ENCODE results near the gene GALNT9. TPM values are rescaled to one million over a fixed set of nuclear protein-coding genes. Genes with fewer than 3 reads are reported as not detected.

GALNT9 gene
- total RNA-seq, 4 donors from 2014 or later = 1.6 TPM; not detected in 3

GRCh38 chr12:132338781-132339180, 9.4 kb upstream of the GALNT9 start:
- Histone ChIP-seq H3K4me3 (no peak overlapping the region), H3K27me3 (peaks cover 0 to 6% of the 10 kb centered on the region in 2 donors), H3K36me3 (no peaks in the 10 kb centered on the region), H3K9me3 (peaks cover 0 to 13% (median 0%) of the 10 kb centered on the region in 4 donors), H3K27ac (no peak overlapping the region), H3K4me1 (no peaks in the 10 kb centered on the region)
- TF ChIP-seq CTCF (IDR thresholded peaks at IDR 0.05) = no peak
- no peak for TF ChIP-seq POLR2A (IDR thresholded peaks at IDR 0.05)
- TF ChIP-seq EP300 (IDR thresholded peaks at IDR 0.05) = no peak
- no peak for DNase-seq (ENCODE audit: low spot score in 2 of 2)
- WGBS, 2 donors = 87 to 95% methylated on average over 4 to 22 of the region's 24 CpGs

GRCh38 chr12:132338311-132338710, 8.9 kb upstream of the GALNT9 start:
- H3K27me3 ChIP-seq = peaks cover 0 to 11% of the 10 kb centered on the region in 2 donors
- WGBS, 2 donors = 82 to 92% methylated on average over 5 to 17 of the region's 20 CpGs
- no peak for DNase-seq (ENCODE audit: low spot score in 2 of 2)
- H3K27ac ChIP-seq = no peak overlapping the region
- H3K4me1 ChIP-seq = no peaks in the 10 kb centered on the region
- peaks cover 0 to 17% (median 0%) of the 10 kb centered on the region in 4 donors for H3K9me3 ChIP-seq
- H3K4me3 ChIP-seq = no peak overlapping the region
- TF ChIP-seq EP300 (IDR thresholded peaks at IDR 0.05) = no peak
- TF ChIP-seq POLR2A (IDR thresholded peaks at IDR 0.05) = no peak
- TF ChIP-seq CTCF (IDR thresholded peaks at IDR 0.05) = no peak
- no peaks in the 10 kb centered on the region for H3K36me3 ChIP-seq

GRCh38 chr12:132337557-132337956, 8.2 kb upstream of the GALNT9 start:
- Histone ChIP-seq H3K36me3 (no peaks in the 10 kb centered on the region), H3K4me1 (no peaks in the 10 kb centered on the region), H3K27ac (no peak overlapping the region), H3K9me3 (peaks cover 0 to 21% (median 0%) of the 10 kb centered on the region in 4 donors), H3K27me3 (peaks cover 0 to 15% of the 10 kb centered on the region in 2 donors), H3K4me3 (no peak overlapping the region)
- no peak for DNase-seq (ENCODE audit: low spot score in 2 of 2)
- TF ChIP-seq EP300 (IDR thresholded peaks at IDR 0.05) (no peak), POLR2A (IDR thresholded peaks at IDR 0.05) (no peak), CTCF (IDR thresholded peaks at IDR 0.05) (no peak)
- 89 to 92% methylated on average over 27 of the region's 27 CpGs for WGBS, 2 donors

- no peak overlapping the region for H3K4me3 ChIP-seq
- 77 to 85% methylated on average over 39 to 40 of the region's 41 CpGs for WGBS, 2 donors
- no peak for TF ChIP-seq POLR2A (IDR thresholded peaks at IDR 0.05)
- TF ChIP-seq CTCF (IDR thresholded peaks at IDR 0.05) = no peak
- no peak for TF ChIP-seq EP300 (IDR thresholded peaks at IDR 0.05)
- DNase-seq (ENCODE audit: low spot score in 2 of 2) = no peak
- H3K4me1 ChIP-seq = no peaks in the 10 kb centered on the region
- peaks cover 0 to 21% (median 0%) of the 10 kb centered on the region in 4 donors for H3K9me3 ChIP-seq
- H3K36me3 ChIP-seq = no peaks in the 10 kb centered on the region
- H3K27me3 ChIP-seq = peaks cover 0 to 22% of the 10 kb centered on the region in 2 donors
- no peak overlapping the region for H3K27ac ChIP-seq
Observed at GRCh38 chr12:132336451-132337413, 7.3 kb upstream of the GALNT9 start.

GRCh38 chr12:132335179-132335756, 5.9 kb upstream of the GALNT9 start:
- H3K4me1 ChIP-seq = no peaks in the 10 kb centered on the region
- H3K27me3 ChIP-seq = peaks cover 0 to 37% of the 10 kb centered on the region in 2 donors
- H3K27ac ChIP-seq = no peak overlapping the region
- 80 to 88% methylated on average over 9 to 11 of the region's 11 CpGs for WGBS, 2 donors
- no peak for DNase-seq (ENCODE audit: low spot score in 2 of 2)
- TF ChIP-seq EP300 (IDR thresholded peaks at IDR 0.05) = no peak
- no peaks in the 10 kb centered on the region for H3K36me3 ChIP-seq
- peaks cover 0 to 16% (median 0%) of the 10 kb centered on the region in 4 donors for H3K9me3 ChIP-seq
- no peak overlapping the region for H3K4me3 ChIP-seq

Measured in tibial nerve (tissue), 4 donors.